GM19238 (cell line): Measurements from ENCODE around the gene CCDC107.

Experiments used
- DNase-seq: peaks from one replicate; pipeline ENCODE4 v3.0.0; 2011; ENCODE audit warnings: low spot score; ENCODE audit not compliant: insufficient read length

The CCDC107 gene

DNA sequence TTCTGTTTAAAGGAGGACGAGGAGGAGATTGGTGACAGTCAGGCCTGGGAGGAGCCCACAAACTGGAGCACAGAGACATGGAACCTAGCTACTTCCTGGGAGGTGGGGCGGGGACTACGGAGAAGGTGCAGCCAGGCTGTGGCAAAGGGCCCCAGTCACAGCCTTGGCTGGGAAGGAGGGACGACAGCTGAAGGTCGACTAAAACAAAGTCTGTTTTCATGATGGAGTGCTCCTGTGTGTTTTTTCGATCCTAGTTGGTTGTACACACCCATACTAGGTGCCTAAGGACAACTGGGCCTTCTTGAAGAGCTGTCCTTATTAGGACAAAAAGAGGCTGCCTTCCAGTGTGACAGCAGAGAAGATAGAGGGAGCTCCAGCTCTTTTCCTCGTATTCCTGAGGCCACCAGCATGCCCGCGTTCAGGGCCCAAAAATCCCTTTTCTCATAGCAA lies 2.9 kb downstream of the CCDC107 start:
- no peak for DNase-seq

DNA sequence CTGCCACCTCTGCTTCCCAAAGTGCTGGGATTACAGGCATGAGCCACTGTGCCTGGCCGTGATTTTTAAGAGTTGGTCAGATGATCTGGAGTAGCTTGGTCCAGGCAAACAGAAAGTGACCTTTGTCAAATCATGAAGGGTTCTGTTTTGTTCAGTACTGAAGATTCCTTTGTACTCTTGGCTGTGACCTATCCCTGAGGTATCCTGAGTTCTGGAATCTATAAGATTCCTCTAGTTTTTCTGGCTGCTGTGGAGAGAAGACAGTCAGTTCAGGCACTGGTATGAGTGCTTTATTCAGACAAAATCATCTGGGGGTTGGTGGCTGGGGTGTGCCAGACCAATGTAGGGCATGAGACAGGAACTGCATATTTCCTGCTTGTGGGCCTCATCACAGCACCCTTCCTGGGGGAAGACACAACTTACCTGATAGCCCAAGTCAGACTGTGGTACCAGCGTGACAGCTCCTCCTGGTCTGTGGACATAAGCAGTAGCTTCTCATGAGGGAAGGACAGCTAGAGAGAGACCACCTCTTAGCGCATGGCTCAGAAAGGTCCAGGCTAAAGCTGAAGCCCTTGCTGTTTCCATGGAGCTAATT lies 3.8 kb downstream of the CCDC107 start:
- DNase-seq = no peak

DNA sequence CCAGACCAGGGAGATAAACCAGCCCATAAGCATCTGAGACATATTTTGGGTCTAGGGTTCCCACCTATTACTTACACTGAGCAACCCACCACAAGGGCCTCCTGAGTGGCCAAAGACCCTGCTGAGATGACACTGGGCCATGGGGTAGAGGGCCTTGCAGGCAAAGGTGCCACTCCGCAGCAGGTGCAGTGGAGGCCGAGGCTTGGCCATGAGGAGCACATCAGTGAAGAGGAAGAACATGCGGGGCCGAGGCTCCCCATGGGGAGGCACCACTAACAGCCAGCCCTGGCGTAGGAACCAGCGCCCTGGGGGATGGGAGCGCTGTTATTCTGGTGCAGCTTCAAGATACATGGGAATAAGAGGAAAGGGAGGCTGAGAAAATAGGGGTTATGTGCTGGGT lies 4.3 kb downstream of the CCDC107 start:
- DNase-seq = no peak

DNA sequence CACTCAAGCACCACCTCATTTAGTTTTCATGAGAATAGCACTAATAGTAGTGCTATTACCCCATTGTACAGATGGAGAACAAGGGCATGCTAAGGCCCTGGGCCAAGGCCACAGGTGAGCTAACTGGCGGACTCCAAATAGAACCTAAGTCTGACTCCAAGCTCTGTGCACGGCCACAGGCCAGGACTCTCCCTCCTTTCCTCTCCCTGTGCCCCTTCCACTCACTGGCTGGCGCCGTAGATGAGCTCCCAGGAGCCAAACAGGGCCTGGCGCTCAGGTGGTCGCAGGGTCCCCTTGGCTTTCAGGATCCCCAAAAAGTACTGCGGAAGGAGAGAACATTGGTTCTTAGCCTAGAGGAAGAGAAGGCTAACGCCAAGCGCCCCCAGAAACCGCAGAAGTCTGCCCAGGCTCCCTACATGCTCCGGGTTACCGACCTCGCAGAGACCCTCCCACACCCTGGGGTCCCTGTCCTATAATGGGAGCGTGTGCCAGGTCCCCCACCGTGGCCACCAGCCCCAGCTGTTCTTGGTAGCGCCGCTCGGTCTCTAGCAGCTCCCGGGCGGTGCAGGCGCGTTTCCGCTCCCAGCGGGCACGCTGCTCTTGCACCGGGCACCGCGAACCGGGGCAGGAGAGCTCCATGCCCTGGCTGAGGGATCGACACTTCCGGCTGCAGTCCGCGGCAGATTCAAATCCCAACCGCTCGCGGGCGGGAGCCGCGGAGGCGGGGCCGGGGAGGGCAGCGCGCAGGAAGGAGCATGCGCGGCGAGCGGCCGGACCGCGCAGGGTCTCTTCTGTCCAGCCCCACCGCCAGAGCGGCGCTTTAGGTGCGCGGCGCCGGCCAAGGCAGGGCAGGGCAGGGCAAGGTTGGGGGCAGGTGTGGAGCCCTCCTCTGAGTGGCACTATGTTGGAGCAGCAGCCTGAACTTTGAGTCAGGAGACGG lies 6.7 kb downstream of the CCDC107 start, which contains the start of gene ARHGEF39:
Gene ARHGEF39, minus strand, starts transcription at position 665 of the 940 bp plus-strand sequence. Its CDS starts 26 bp downstream, at position 639.
- DNase-seq = peak; percentile 90

DNA sequence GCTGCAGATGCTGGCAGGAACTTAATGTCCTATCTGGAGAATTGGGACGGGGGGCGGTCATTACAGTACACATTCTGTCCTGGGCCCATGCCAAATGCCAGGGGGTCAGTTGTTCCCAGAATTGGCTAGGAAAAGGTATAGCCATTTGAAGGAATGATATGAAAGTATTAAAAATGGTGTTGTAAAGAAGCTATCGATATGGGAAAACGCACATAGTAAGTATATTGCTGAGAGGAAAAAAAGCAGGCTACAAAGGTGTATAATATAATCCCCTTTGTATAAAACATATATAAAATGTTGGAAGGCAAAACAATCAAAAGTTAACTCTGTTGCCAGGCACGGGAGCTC lies 7.4 kb downstream of the CCDC107 start:
- DNase-seq = no peak

DNA sequence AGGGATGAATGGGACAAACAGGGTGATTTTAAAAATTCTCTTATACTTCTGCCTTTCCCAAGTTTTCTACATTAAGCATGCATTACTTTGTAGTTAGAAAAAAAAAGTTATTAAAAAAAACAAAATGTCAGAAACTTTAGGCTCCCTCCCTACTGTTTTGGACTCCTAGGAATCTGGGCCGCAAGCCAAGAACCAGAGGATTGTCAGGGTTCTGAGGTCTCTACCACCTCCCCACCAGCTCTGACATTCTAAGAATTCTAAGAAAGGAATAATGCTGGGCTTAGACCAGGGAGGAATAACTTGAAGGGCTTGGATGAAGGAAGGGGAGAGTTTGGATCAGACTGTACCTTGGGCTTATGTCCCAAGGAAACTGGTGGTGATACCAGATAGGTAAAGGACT lies 8.0 kb downstream of the CCDC107 start:
- no peak for DNase-seq

DNA sequence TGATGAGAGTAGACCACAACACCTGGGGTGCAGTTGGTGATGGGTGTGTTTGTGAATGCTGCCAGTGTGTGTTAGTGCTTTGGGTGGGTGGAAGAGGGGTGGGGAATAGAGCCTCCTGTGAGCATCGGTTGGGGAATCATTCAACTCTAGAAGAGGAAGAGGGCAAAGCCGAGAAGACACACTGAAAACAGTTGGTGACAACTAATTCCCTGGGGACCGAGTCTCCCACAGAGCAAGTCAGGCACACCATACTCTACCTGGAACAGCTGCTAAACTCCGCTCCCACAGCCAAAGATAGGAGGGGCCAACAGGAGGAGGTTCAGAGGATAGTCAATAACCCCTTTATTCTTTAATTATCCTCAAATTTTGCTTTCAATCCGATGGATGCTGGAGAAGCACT lies 8.5 kb downstream of the CCDC107 start:
- DNase-seq = no peak

DNA sequence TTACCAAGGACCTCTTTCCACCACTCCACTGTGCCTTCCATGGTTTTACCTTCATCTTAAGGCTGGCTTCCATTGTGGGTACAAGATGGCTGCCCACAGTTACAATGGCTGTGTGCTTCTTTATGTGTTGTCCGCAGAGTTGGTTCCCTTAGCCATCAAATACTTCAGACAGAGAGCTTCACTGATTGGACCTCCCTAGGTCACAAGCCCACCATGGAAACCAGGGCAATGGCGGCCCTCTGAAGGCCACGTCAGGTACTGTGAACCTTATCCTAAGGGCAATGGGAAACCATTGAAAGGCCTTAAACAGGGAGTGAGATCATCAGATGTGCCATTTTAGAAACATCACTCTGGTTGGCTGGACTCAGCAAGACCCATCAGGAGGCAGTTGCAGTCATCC lies 9.8 kb downstream of the CCDC107 start:
- DNase-seq = no peak

DNA sequence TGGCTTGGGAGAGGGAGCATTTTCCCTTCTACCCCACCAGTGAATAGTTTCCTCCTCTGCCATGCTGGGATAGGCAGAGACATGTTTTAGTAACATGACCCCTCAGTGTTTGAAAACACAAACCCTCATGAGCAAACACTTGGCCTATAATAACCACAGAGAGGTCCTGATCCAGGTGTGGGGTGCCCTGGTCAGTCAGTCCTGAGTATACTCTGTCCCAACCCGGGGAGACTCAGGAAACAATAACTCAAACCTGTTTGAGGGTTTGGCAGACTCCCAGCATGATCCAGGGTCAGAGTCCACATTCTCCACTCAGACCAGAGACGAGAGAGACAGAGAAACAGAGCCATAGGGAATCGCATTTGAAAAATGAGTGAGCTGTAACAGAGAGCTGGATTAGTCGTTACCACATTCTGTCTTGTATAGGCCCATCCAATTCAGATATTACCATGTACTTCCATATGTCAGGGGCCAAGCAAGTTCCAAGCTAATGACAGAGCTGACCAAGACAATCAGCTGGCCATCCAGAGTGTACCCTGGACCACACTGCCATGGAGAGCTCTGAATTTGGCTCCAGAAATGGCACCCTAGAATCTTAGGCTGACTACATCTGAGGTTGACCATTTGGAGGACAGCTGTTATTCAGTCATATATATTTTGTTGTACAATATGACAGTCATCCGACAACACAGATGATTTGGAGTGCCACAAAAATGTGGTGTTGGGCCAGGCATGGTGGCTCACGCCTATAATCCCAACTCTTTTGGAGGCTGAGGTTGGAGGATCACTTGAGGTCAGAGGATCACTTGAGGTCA lies 11.4 kb downstream of the CCDC107 start:
- no peak for DNase-seq

DNA sequence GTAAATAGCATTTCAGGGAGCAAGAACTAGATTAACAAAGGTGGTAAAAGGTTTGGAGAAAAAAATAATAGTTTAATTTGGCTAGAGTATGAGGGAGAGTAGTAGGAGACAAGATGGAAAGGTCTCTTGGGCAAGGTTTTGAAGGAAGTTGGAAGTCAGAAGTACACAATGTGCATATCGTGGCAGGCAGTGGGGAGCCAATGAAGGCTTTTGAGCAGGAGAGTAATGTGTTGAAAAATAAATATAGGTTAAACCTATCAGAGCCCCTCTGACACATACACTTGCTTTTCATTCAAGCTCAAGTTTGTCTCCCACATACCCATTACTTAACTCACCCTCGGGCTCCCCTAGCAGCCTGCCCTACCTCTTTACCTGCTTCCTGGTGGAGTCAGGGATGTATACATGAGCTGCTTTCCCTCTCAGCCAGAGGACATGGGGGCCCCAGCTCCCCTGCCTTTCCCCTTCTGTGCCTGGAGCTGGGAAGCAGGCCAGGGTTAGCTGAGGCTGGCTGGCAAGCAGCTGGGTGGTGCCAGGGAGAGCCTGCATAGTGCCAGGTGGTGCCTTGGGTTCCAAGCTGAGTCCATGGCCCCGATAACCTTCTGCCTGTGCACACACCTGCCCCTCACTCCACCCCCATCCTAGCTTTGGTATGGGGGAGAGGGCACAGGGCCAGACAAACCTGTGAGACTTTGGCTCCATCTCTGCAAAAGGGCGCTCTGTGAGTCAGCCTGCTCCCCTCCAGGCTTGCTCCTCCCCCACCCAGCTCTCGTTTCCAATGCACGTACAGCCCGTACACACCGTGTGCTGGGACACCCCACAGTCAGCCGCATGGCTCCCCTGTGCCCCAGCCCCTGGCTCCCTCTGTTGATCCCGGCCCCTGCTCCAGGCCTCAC lies 15.3 kb downstream of the CCDC107 start, which contains the start of gene CA9:
Gene CA9, plus strand, starts transcription at position 797 of the 893 bp plus-strand sequence. Its CDS starts 32 bp downstream, at position 829.
- no peak for DNase-seq

DNA sequence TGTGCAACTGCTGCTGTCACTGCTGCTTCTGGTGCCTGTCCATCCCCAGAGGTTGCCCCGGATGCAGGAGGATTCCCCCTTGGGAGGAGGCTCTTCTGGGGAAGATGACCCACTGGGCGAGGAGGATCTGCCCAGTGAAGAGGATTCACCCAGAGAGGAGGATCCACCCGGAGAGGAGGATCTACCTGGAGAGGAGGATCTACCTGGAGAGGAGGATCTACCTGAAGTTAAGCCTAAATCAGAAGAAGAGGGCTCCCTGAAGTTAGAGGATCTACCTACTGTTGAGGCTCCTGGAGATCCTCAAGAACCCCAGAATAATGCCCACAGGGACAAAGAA lies 15.9 kb downstream of the CCDC107 start:
- no peak for DNase-seq

DNA sequence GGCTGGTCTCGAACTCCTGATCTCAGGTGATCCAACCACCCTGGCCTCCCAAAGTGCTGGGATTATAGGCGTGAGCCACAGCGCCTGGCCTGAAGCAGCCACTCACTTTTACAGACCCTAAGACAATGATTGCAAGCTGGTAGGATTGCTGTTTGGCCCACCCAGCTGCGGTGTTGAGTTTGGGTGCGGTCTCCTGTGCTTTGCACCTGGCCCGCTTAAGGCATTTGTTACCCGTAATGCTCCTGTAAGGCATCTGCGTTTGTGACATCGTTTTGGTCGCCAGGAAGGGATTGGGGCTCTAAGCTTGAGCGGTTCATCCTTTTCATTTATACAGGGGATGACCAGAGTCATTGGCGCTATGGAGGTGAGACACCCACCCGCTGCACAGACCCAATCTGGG lies 17.1 kb downstream of the CCDC107 start:
- no peak for DNase-seq

DNA sequence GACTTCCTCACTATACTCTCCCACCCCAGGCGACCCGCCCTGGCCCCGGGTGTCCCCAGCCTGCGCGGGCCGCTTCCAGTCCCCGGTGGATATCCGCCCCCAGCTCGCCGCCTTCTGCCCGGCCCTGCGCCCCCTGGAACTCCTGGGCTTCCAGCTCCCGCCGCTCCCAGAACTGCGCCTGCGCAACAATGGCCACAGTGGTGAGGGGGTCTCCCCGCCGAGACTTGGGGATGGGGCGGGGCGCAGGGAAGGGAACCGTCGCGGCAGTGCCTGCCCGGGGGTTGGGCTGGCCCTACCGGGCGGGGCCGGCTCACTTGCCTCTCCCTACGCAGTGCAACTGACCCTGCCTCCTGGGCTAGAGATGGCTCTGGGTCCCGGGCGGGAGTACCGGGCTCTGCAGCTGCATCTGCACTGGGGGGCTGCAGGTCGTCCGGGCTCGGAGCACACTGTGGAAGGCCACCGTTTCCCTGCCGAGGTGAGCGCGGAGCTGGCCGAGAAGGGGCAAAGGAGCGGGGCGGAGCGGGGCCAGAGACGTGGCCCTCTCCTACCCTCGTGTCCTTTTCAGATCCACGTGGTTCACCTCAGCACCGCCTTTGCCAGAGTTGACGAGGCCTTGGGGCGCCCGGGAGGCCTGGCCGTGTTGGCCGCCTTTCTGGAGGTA lies 17.8 kb downstream of the CCDC107 start:
- no peak for DNase-seq

DNA sequence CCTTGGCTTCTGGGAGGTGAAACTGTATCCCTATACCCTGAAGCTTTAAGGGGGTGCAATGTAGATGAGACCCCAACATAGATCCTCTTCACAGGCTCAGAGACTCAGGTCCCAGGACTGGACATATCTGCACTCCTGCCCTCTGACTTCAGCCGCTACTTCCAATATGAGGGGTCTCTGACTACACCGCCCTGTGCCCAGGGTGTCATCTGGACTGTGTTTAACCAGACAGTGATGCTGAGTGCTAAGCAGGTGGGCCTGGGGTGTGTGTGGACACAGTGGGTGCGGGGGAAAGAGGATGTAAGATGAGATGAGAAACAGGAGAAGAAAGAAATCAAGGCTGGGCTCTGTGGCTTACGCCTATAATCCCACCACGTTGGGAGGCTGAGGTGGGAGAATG lies 21.0 kb downstream of the CCDC107 start:
- DNase-seq = no peak

DNA sequence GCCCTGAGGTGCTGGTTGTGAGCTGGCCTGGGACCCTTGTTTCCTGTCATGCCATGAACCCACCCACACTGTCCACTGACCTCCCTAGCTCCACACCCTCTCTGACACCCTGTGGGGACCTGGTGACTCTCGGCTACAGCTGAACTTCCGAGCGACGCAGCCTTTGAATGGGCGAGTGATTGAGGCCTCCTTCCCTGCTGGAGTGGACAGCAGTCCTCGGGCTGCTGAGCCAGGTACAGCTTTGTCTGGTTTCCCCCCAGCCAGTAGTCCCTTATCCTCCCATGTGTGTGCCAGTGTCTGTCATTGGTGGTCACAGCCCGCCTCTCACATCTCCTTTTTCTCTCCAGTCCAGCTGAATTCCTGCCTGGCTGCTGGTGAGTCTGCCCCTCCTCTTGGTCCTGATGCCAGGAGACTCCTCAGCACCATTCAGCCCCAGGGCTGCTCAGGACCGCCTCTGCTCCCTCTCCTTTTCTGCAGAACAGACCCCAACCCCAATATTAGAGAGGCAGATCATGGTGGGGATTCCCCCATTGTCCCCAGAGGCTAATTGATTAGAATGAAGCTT lies 21.8 kb downstream of the CCDC107 start:
- DNase-seq = no peak

DNA sequence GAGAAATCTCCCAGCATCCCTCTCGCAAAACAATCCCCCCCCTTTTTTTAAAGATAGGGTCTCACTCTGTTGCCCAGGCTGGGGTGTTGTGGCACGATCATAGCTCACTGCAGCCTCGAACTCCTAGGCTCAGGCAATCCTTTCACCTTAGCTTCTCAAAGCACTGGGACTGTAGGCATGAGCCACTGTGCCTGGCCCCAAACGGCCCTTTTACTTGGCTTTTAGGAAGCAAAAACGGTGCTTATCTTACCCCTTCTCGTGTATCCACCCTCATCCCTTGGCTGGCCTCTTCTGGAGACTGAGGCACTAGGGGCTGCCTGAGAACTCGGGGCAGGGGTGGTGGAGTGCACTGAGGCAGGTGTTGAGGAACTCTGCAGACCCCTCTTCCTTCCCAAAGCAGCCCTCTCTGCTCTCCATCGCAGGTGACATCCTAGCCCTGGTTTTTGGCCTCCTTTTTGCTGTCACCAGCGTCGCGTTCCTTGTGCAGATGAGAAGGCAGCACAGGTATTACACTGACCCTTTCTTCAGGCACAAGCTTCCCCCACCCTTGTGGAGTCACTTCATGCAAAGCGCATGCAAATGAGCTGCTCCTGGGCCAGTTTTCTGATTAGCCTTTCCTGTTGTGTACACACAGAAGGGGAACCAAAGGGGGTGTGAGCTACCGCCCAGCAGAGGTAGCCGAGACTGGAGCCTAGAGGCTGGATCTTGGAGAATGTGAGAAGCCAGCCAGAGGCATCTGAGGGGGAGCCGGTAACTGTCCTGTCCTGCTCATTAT lies 22.4 kb downstream of the CCDC107 start:
- no peak for DNase-seq

DNA sequence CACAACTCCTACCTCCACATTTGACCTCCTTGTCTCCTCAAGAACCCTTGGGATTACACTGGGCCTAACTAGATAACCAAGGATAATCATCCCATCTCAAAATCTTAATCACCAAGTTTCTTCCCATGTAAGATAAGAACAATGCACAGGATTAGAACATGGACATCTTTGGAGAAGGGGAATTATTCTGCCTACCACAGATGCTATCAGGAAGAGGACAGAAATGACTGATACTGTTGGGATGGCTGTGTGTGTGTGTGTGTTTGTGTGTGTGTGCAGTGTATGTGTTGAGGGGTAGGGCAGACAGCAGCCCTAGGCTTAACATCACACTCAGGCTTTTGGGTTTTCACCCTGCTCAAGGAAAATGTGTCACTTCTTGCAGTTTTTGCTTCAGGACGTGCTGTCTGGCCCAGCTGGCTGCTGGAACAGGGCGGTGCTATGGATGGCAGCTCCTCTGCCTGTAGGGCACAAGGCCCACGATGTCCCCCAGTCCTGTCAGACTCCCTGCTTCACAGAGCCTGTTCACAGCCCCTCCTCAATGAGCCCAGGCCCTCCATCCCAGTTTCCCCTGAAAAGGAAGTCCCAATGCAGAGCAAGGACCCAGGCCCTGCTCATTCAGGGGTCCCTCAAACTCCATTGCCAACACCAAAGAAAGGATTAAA lies 23.4 kb downstream of the CCDC107 start:
- no peak for DNase-seq

DNA sequence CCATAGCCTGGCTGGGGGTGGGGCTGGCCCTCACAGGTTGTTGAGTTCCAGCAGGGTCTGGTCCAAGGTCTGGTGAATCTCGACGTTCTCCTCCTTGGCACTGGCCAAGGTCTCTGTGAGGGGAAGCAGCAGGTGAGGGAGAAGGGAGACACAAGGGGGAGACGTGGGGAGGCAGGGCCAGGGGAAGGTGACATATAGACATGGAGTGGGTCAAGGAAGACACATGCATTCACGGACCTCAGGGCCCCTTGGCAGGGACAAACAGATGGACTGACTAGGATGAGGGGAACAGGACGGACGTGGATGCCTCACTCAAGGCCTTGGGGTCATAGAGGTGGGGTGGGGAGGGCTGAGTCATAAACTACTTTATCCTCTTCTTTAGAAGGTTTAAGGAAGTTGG lies 24.0 kb downstream of the CCDC107 start:
- no peak for DNase-seq
